ENCODE data around the gene CCDC127.
A peak's percentile ranks its signal among the peaks of the same experiment; 100 is the strongest.
"Not testable (repeated sequence)": the region's sequence is repeated elsewhere in the genome, so short reads cannot be mapped to it uniquely, and the experiment has no call there.

The CCDC127 gene, protein sequence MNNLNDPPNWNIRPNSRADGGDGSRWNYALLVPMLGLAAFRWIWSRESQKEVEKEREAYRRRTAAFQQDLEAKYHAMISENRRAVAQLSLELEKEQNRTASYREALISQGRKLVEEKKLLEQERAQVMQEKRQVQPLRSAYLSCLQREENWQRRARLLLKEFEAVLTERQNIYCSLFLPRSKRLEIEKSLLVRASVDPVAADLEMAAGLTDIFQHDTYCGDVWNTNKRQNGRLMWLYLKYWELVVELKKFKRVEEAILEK

DNA sequence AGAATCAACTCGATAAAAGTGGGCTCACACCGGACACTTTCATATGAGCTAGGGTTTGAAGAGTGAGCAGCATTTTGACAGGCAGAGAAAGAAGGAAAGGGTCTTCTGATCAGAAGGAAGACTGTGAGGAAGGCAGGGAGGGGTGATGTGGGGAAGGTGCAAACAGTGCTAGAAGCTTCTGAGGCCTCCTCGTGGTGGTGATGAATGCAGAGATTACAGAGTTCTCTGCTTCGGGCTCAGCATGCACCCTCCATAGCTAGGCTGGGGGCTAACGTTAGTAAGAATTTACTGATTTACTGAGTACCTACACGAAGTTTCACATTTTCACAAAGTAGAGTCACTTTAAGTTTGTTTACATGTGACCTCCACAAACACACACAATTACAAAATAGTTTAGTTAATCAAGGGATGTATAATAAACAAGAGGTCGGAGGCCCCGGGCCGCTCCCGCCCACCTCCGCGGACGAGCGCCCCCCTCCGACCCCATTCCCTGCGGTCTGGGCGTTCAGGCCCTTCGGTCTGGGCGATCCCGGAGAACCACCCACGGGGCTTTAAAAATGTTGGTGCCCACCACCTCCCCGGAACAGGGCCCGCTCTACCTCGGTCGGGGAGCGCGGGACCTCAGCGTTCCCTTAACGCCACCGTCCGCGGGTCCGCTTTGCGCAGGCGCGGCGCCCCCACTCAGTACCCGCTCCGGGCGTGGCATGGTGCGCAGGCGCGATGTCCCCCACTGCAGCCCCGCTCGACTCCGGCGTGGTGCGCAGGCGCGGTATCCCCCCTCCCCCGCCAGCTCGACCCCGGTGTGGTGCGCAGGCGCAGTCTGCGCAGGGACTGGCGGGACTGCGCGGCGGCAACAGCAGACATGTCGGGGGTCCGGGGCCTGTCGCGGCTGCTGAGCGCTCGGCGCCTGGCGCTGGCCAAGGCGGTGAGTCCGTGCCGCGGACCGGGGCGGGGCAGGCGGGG lies at the start of gene CCDC127, which contains the start of gene SDHA:
TSS of gene CCDC127 (minus strand) at position 660 of the 963 bp plus-strand sequence. CDS start 1,304 bp downstream, outside the sequence.
TSS of gene SDHA (plus strand) at position 827 of the 963 bp plus-strand sequence. CDS start at position 863, 36 bp downstream.
- DNase-seq, result peak; percentile 76

DNA sequence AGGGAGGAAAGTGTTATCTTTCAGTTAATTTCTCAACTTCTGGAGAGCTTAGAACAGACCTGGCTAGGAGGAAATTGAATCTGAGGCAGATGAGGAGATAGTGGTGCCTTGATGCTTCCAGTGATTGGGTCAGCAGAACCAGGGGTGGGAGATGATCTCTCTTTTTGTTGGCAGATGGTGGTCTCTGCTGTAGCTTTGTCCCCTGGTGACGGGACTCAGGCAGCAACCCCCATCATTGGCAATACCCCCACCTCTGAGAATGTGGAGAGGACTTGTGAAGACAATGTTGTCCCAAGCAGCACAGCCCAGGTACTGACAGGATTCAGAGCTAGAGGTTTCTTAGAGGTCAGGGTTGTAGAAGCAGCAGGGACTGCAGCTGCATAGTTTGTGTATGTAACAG lies 49.8 kb upstream of the CCDC127 start:
- DNase-seq, result no peak

DNA sequence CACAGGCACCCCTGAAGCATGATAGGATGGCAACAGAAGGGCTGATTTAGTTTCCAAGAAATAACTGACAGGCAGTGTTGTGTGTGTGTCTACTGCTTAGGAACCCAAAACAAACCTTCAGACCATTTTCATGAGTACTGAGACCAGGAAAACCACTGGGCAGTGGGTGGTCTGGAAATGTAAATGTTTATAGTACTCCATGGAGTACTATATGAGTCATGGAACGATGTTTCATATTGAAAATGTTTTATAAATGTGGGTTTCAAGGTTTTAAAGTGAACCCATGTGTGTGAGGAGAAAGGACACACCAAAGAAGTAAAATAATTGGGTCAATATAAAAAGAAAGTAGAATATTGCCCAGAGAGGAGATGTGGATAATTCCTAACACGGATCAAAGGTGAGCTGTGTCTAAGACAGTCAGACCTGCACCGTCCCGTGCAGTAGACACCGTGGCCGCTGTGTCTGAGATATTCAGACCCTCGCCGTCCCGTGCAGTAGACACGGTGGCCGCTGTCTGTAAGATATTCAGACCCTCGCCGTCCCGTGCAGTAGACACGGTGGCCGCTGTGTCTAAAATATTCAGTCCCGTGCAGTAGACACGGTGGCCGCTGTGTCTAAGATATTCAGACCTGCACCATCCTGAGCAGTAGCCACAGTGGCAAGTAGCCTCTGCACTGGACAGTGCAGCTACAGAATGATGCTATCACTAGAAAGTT lies 48.5 kb upstream of the CCDC127 start:
- not testable (repeated sequence) for DNase-seq

DNA sequence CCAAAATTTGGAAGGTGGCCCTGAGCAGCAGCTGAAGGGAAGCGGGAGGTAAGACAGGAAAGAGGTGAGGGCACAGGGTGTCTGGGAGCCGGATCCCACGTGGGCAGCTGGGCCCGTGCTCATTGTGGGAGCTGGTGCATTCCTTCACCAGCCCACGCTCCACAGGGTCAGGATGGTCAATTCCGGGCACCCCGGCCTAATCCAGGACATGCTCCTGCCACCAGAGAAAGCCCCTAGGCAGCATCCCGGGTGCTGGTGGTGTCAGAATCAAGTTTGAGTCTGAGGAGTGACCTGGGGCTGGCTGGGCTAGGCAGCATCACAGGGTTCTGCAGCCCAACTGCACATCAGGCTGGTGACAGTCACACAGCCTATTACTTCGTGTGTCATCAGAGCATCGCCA lies 46.4 kb upstream of the CCDC127 start:
- DNase-seq, result no peak

DNA sequence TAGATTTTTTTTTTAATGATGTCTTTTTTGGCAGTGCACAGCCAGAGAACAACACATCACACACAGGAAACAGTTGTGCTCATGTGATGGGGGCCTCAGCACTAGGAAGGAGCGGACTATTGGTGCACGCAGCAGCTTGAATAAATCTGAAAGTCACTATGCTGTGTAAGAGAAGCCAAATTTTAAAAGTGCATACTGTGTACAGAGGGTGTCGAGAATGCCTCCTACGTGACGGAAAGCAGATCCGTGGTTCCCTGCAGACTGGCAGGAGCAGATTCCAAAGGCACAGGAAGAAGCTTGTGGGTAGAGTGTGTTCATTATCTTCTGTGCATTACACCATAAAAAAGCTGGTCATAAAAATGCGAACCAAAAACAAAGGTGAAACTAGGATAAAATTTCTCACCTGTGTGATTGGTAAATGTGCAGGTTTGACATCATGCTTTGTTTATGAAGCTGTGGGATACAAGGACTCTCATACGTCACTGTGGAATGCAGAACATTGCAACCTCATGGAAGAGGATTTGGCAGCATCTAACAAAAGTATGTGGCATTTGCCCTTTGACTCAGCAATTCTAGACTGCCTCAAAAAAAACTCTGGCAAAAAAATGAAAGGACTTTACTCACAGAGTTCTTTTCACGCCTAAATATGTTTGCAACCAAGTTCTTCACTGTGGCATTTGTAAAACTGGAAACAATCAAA lies 45.5 kb upstream of the CCDC127 start:
- peak; percentile 57 for DNase-seq

DNA sequence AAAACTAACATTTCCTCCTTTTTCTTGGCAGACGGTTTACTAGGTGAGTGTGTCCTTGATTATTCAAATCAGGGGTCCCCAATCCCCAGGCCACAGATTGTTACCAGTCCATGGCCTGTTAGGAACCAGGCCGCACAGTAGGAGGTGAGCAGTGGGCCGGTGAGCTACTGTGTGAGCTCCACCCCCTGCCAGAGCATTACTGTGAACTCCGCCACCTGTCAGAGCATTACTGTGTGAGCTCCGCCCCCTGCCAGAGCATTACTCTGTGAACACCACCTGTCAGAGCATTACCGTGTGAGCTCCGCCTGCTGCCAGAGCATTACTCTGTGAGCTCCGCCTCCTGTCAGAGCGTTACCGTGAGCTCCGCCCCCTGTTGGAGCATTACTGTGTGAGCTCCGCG lies 39.2 kb upstream of the CCDC127 start:
- DNase-seq, result no peak

DNA sequence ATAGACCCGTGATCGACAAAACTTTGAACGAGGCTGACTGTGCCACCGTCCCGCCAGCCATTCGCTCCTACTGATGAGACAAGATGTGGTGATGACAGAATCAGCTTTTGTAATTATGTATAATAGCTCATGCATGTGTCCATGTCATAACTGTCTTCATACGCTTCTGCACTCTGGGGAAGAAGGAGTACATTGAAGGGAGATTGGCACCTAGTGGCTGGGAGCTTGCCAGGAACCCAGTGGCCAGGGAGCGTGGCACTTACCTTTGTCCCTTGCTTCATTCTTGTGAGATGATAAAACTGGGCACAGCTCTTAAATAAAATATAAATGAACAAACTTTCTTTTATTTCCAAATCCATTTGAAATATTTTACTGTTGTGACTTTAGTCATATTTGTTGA lies 38.4 kb upstream of the CCDC127 start:
- not testable (repeated sequence) for DNase-seq

DNA sequence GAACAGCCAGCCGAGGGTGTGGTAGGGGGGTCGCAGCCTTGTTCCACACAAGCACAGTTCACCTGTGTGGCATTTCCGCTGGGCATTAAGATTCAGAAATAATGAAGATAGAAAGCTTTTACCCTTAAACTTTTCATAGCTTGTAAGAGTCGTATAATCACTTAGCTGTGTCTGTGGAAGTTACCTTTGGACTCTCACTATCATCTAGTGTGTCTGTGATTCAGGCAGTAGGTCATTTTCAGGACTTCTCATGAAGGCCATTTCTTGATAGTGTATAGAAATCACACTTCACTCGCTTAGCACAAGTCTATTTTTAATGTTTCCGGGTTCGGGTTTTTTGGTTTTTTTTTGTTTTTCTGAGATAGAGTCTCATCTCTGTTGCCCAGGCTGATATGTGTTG lies 37.2 kb upstream of the CCDC127 start:
- DNase-seq, result not testable (repeated sequence)

DNA sequence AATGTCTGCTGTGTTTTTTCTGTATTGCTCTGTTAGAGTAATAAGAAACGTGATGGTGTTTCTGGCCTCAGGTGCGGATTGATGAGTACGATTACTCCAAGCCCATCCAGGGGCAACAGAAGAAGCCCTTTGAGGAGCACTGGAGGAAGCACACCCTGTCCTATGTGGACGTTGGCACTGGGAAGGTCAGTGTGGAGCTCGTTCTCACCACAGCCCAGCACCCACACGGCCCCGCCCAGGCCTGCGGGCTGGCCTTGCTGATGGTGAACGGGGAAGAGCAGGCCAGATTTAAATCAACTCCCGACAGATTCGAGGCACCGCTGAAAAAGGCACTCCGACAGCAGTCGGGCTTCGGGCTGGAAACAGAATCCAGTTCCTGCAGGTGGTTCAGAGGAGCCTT lies 36.4 kb upstream of the CCDC127 start:
- not testable (repeated sequence) for DNase-seq

DNA sequence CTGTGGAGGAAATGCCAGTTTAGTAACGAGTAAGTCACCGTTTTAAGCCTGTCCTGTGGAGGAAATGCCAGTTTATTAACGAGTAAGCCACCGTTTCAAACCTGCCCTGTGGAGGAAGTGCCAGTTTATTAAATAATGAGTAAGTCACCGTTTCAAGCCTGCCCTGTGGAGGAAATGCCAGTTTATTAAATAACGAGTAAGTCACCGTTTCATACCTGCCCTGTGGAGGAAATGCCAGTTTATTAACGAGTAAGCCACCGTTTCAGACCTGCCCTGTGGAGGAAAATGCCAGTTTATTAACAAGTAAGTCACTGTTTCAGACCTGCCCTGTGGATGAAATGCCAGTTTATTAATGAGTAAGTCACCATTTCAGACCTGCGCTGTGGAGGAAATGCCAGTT lies 34.6 kb upstream of the CCDC127 start:
- DNase-seq, result no peak

DNA sequence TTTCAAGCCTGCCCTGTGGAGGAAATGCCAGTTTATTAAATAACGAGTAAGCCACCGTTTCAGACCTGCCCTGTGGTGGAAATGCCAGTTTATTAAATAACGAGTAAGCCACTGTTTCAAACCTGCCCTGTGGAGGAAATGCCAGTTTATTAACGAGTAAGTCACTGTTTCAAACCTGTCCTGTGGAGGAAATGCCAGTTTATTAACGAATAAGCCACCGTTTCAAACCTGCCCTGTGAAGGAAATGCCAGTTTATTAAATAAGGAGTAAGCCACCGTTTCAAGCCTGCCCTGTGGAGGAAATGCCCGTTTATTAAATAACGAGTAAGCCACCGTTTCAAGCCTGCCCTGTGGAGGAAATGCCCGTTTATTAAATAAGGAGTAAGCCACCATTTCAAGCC lies 34.0 kb upstream of the CCDC127 start:
- DNase-seq, result not testable (repeated sequence)

DNA sequence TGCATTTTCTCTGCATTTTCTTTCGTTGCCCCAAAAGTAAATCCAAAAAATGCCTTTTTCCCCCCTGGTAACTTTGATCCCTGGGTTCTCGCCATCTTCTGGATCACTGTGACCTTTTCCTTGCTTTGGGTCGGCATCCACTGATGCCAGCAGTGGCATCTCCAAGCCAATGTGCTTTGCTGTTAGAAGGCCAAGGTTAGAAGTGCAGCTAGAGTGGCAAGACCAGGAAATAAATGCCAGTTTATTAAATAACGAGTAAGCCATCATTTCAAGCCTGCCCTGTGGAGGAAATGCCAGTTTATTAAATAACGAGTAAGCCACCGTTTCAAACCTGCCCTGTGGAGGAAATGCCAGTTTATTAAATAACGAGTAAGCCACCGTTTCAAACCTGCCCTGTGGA lies 33.6 kb upstream of the CCDC127 start:
- not testable (repeated sequence) for DNase-seq

DNA sequence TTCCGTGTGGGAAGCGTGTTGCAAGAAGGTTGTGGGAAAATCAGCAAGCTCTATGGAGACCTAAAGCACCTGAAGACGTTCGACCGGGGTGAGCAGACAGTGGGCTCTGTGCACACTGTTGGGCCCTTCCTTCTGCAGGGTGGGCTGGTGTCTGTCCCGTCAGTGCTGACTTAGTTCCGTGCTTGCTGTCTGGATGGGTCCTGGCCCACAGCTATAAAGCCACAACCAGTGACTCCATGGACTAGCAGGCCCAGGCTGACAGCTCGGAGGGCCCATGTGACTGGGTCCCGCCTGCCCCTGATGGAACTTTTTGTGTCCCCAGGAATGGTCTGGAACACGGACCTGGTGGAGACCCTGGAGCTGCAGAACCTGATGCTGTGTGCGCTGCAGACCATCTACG lies 33.1 kb upstream of the CCDC127 start:
- not testable (repeated sequence) for DNase-seq

DNA sequence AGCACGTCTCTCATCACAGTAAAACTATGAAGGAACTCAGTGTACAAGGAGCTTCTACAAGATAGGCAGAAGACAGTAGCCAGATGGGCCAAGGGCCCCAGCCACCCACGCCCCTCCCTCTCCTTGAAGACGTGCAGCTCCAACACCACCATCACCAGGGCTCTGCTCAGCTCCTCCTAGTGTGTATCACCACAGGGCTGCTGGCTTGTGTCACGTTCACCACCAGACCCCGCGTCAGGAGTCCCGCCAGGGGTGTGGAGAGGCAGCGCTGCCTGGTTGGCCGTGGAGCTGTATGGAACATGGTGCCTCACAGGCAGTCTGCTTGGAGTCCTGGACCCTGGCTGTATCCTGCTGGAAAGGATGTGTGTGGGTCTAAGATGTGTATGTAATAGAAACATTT lies 32.4 kb upstream of the CCDC127 start:
- DNase-seq, result not testable (repeated sequence)

DNA sequence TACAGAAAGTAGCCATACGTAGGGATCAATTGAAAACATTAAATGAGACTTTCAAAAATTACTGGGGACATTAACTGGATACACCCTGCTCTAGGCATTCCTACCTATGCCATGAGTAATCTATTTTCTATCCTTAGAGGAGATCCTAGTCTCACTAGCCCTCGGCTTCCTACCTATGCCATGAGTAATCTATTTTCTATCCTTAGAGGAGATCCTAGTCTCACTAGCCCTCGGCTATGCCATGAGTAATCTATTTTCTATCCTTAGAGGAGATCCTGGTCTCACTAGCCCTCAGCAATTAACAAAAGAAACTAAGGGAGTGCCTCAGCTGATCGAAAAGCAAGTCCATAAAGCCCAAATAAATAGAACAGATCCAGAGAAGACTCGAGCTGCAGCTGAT lies 27.8 kb upstream of the CCDC127 start:
- not testable (repeated sequence) for DNase-seq

DNA sequence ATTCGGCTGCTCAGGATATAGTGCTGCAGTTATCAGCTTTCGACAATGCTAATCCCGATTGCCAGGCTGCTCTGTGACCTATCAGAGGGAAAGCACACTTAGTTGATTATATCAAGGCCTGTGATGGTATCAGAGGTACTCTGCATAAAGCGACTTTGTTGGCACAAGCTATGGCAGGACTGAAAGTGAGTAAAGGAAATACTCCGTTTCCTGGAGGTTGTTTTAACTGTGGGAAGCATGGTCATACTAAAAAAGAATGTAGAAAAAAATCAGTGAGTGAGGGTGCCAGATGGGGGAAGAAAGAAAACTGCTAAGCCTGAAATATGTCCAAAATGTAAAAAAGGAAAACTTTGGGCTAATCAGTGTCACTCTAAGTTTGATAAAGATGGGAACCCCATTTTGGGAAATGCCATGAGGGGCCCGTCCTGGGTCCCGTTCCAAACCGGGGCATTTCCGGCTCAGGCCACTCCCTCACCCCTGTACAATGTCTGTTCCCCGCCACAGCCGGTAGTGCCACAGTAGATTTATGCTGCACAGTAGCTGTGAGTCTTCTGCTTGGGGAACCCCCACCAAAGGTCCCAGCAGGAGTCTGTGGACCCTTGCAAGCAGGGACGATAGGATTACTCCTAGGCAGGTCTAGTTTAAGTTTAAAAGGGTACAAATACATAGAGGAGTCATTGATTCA lies 25.9 kb upstream of the CCDC127 start:
- DNase-seq, result not testable (repeated sequence)

DNA sequence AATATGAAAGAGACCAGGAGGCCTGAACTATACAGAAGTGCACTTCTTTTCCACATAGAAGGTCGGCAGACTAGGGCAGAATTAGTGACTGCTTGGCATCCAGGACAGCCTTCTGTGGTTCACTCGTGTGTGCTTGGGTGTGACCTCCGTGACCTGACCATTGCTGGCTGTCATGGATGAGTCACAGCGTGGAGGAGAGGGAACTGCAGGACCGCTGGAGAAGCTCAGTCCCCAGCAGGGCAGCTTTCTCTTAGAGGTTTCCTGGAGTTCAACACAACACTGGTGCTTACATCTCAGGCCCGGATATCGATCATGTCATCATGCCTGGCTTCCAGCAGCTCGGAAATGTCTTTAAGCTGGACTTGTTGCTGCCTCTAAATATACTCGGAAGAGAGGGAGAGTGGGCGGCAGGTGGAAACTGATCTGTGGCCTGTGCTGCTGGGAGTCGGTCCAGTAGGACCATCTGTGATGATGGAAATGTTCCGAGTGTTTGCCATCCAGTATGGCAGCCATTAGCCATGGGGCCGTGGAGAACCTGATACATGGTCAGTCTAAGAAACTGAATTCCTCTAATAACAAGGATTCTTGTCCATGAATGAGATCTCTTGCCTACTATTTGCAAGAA lies 23.2 kb upstream of the CCDC127 start:
- DNase-seq, result not testable (repeated sequence)

DNA sequence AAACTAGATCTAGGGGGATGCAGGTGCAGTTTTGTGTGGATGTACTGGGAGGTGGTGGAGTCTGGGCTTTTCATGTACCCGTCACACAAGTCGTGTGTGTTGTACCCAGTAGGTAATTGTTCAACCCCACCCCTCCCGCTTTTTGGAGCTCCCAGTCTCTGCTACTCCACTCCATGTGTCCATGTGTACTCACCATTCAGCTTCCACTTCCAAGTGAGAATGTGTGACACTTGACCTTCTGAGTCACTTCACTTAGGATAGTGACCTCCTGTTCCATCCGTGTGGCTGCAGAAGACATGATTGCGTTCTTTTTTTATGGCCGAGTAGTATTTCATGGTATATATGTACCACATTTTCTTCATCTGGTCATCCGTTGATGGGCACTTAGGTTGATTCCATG lies 22.6 kb upstream of the CCDC127 start:
- not testable (repeated sequence) for DNase-seq

DNA sequence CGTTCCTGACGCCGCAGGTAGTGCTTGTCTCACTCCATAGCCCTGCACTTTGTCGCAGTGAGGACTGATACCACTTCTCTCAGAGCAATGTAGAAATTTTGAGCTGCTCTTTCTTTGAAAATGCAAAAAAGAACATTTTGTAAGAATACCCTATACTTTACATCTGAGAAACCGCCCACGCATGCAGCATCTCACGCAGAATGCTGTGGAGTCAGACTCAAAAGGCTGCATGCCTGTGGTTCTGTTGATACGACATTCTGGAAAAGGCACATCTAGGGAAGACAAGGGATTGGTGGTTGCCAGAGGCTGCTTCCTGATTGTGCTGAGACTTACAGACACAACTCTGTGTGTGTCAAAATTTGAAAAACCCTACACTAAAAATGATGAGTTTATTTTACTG lies 20.0 kb upstream of the CCDC127 start:
- not testable (repeated sequence) for DNase-seq

DNA sequence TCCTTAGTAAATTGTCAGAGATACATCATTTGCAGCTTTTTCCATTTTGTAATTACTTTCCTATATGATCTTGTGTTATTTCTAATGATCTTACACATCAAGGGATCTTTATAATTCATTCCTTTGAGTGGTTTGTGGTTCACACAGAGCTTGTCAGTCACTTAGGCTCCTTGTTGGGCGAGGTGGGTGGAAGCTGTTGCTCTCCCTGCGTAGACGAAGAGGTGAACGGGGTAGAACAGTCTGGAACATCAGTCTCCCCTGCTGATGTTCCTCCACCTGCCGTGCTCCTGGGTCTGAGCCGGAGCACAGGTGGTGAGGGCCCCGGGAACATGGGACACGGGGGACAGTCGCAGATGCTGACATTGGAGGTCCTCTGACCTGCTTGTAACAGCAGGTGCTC lies 17.6 kb upstream of the CCDC127 start:
- DNase-seq, result not testable (repeated sequence)

DNA sequence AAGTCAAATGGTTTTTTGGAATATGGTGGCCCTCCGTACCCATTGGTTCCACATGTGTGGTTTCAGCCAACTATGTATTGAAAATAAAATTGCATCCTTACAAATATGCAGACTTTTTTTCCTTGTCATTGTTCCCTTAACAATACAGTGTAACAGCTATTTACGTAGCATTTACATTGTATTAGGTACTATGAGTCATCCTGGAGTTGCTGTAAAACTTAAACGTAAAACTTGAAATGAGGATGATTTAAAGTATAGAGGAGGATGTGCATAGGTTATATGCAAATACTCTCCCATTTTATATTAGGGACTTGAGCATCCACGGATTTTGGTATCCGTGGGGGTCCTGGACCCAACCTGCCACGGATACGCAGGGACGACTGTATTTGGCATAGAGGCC lies 16.5 kb upstream of the CCDC127 start:
- no peak for DNase-seq
